HepG2 (cell line): ENCODE measurements around the gene CCDC87. TPM values are rescaled to one million over a fixed set of nuclear protein-coding genes. Genes with fewer than 3 reads are reported as not detected.

Experiments used
- AHR ChIP-seq: IDR thresholded peaks from 2 replicates; pipeline ENCODE4 v1.6.1; 2018; ENCODE audit warnings: missing genetic modification reagents, missing compliant biosample characterization
- DRAP1 ChIP-seq: IDR thresholded peaks from 2 replicates; pipeline ENCODE4 v1.6.1; 2016; ENCODE audit warnings: missing genetic modification reagents, missing compliant biosample characterization
- ETV5 ChIP-seq: IDR thresholded peaks from 2 replicates; pipeline ENCODE4 v1.6.1; 2018; ENCODE audit warnings: missing biosample characterization, missing genetic modification reagents, inconsistent platforms, borderline replicate concordance
- FOSL1 ChIP-seq: sonication (generic); formaldehyde crosslinking; IDR thresholded peaks from 2 replicates; pipeline ENCODE4 v1.9.0; 2021; ENCODE audit warnings: missing genetic modification reagents, borderline replicate concordance
- IKZF1 ChIP-seq: fragments of 450-650 bp; IDR thresholded peaks from 2 replicates; pipeline ENCODE4 v1.7.1; 2016
- MAFK ChIP-seq, 2 experiments: IDR thresholded peaks in 1 of 2; conservative IDR thresholded peaks in 1 of 2; 2 replicates each; pipeline ENCODE4 v1.6.1; 2011; ENCODE audit warnings: improper control_type of control experiment in 2 of 2, low read length in 2 of 2
- MIXL1 ChIP-seq: IDR thresholded peaks from 2 replicates; pipeline ENCODE4 v1.6.1; 2016
- MZF1 ChIP-seq: sonication (generic); formaldehyde crosslinking; IDR thresholded peaks from 2 replicates; pipeline ENCODE4 v1.8.1; 2023; ENCODE audit warnings: mild to moderate bottlenecking, missing genetic modification reagents, borderline replicate concordance
- NCOA2 ChIP-seq: sonication (generic); formaldehyde crosslinking; IDR thresholded peaks from 2 replicates; pipeline ENCODE4 v1.8.0; 2022; ENCODE audit warnings: inconsistent platforms
- NFE2L1 ChIP-seq: sonication (generic); formaldehyde crosslinking; IDR thresholded peaks from 2 replicates; pipeline ENCODE4 v1.4.0; 2020; ENCODE audit warnings: missing genetic modification reagents, mild to moderate bottlenecking, borderline replicate concordance
- NFIC ChIP-seq: IDR thresholded peaks from 2 replicates; pipeline ENCODE4 v1.6.1; 2012; ENCODE audit warnings: mild to moderate bottlenecking, low read length, inconsistent platforms
- PHF5A ChIP-seq: IDR thresholded peaks from one replicate; pipeline ENCODE4 v1.6.1; 2018; ENCODE audit warnings: low read depth, missing genetic modification reagents; ENCODE audit not compliant: unreplicated experiment
- SNRNP70 ChIP-seq: fragments of 200-400 bp; formaldehyde crosslinking; IDR thresholded peaks from 2 replicates; pipeline ENCODE4 v1.6.1; 2017; ENCODE audit warnings: mild to moderate bottlenecking, low read depth, low read length, moderate library complexity
- ZBED4 ChIP-seq: sonication (generic); formaldehyde crosslinking; IDR thresholded peaks from 2 replicates; pipeline ENCODE4 v1.4.0; 2020; ENCODE audit warnings: missing genetic modification reagents, borderline replicate concordance
- ZBTB25 ChIP-seq: IDR thresholded peaks from 2 replicates; pipeline ENCODE4 v1.6.1; 2018; ENCODE audit warnings: missing genetic modification reagents
- ZKSCAN5 ChIP-seq: sonication (generic); formaldehyde crosslinking; IDR thresholded peaks from 2 replicates; pipeline ENCODE4 v1.5.1; 2020; ENCODE audit warnings: mild to moderate bottlenecking, missing genetic modification reagents
- ZNF234 ChIP-seq: sonication (generic); formaldehyde crosslinking; conservative IDR thresholded peaks from 2 replicates; pipeline ENCODE4 v1.5.1; 2020; ENCODE audit warnings: mild to moderate bottlenecking, missing genetic modification reagents
- ZNF263 ChIP-seq: sonication (generic); formaldehyde crosslinking; IDR thresholded peaks from 2 replicates; pipeline ENCODE4 v1.4.0; 2020; ENCODE audit warnings: missing genetic modification reagents
- ZNF280D ChIP-seq: sonication (generic); formaldehyde crosslinking; IDR thresholded peaks from 2 replicates; pipeline ENCODE4 v1.5.1; 2020; ENCODE audit warnings: mild to moderate bottlenecking, missing genetic modification reagents
- ZNF558 ChIP-seq: sonication (generic); formaldehyde crosslinking; IDR thresholded peaks from 2 replicates; pipeline ENCODE4 v1.9.0; 2022; ENCODE audit warnings: mild to moderate bottlenecking, missing genetic modification reagents, borderline replicate concordance
- ZNF747 ChIP-seq: sonication (generic); formaldehyde crosslinking; IDR thresholded peaks from 2 replicates; pipeline ENCODE4 v1.8.1; 2023; ENCODE audit warnings: missing genetic modification reagents, mild to moderate bottlenecking, borderline replicate concordance
- ZNF784 ChIP-seq: sonication (generic); formaldehyde crosslinking; IDR thresholded peaks from 2 replicates; pipeline ENCODE4 v1.5.1; 2020; ENCODE audit warnings: missing genetic modification reagents, mild to moderate bottlenecking, borderline replicate concordance
- polyA plus RNA-seq, 8 experiments: library from polyadenylated mRNA; depleted of rRNA in 3 of 8; stranded (reverse) in 7 of 8; unstranded in 1 of 8; fragments of >200 nt; fragmentation: Illumina TruSeq in 4 of 8; extraction: Trizol in 4 of 8; gene quantifications; 2 replicates each; pipeline versions ENCODE4 v1.2.1 to v1.2.3, GENCODE V29; 2011 to 2016; ENCODE audit warnings: low read depth in 4 of 8, missing spikeins in 1 of 8, mixed read lengths in 1 of 8; ENCODE audit not compliant: insufficient read depth in 1 of 8
- total RNA-seq, 5 experiments: library from RNA; depleted of rRNA; stranded (reverse); fragments of >200 nt; fragmentation: Illumina TruSeq; extraction: Trizol; gene quantifications; 2 replicates each; pipeline ENCODE4 v1.2.3, GENCODE V29; 2016; ENCODE audit warnings: low read depth in 1 of 5

Gene CCDC87
- total and polyA plus RNA-seq, 2 of the 13 experiments (the other 11 are each of a cell fraction or from before 2014, with no cell fraction given): 0.05 to 0.42 TPM

GRCh38 chr11:66545701-66546367 lies 47.0 kb downstream of the CCDC87 start, which contains the start of gene ZDHHC24 (continued):
- TF ChIP-seq ZNF784 (CRISPR knock-in tag) (no peak), MIXL1 (CRISPR knock-in tag) (no peak), IKZF1 (no peak), SNRNP70 (no peak), DRAP1 (CRISPR knock-in tag) (peak; percentile 51; the same call in 1 of the 2 replicates), ZBTB25 (CRISPR knock-in tag) (no peak), ZNF280D (CRISPR knock-in tag) (no peak), NFE2L1 (CRISPR knock-in tag) (no peak), ZBED4 (CRISPR knock-in tag) (peak; percentile 58; the same call in 1 of the 2 replicates), MAFK (conservative IDR thresholded peaks at IDR 0.05 in 1 of 2, IDR thresholded peaks at IDR 0.05 in 1 of 2; ENCODE audit: low read length in 2 of 2) (no peak), NFIC (no peak), MZF1 (CRISPR knock-in tag) (no peak), ZNF234 (CRISPR knock-in tag) (no peak), ZNF558 (CRISPR knock-in tag) (no peak), AHR (no peak), FOSL1 (CRISPR knock-in tag) (no peak), ZNF747 (no peak), NCOA2 (CRISPR knock-in tag) (0 out of 2 replicates have a peak, but pooled peaks have one; percentile 29), ZKSCAN5 (CRISPR knock-in tag) (no peak), ETV5 (CRISPR knock-in tag) (peak; percentile 17; the same call in 1 of the 2 replicates), ZNF263 (CRISPR knock-in tag) (peak; percentile 92), PHF5A (CRISPR knock-in tag) (no peak)
